Measurements from ENCODE around the gene ZNF580. TPM values are rescaled to one million over a fixed set of nuclear protein-coding genes. Genes with fewer than 3 reads are reported as not detected.

The ZNF580 gene
- total and polyA plus RNA-seq, 12 donors, result 16.5 to 29.9 (median 21.1) TPM

DNA sequence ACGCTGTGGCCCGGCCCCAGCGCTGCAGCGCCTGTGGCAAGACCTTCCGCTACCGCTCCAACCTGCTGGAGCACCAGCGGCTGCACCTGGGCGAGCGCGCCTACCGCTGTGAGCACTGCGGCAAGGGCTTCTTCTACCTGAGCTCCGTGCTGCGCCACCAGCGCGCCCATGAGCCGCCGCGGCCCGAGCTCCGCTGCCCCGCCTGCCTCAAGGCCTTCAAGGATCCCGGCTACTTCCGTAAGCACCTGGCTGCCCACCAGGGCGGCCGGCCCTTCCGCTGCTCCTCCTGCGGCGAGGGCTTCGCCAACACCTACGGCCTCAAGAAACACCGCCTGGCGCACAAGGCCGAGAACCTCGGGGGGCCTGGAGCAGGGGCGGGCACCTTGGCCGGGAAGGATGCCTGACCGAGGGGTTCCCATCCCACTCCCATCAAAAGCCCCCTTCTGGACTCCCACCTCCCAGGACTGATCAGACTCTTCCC lies 24.4 kb upstream of the ZNF580 start:
- Histone ChIP-seq H3K4me1 (peaks cover 8 to 44% (median 13%) of the 10 kb centered on the region in 9 donors), H3K36me3 (peaks cover 6 to 58% (median 27%) of the 10 kb centered on the region in 9 donors), H3K27ac (no peak overlapping the region), H3K4me3 (no peak overlapping the region), H3K9me3 (no peaks in the 10 kb centered on the region), H3K27me3 (no peaks in the 10 kb centered on the region)
- TF ChIP-seq, protein P1, sequence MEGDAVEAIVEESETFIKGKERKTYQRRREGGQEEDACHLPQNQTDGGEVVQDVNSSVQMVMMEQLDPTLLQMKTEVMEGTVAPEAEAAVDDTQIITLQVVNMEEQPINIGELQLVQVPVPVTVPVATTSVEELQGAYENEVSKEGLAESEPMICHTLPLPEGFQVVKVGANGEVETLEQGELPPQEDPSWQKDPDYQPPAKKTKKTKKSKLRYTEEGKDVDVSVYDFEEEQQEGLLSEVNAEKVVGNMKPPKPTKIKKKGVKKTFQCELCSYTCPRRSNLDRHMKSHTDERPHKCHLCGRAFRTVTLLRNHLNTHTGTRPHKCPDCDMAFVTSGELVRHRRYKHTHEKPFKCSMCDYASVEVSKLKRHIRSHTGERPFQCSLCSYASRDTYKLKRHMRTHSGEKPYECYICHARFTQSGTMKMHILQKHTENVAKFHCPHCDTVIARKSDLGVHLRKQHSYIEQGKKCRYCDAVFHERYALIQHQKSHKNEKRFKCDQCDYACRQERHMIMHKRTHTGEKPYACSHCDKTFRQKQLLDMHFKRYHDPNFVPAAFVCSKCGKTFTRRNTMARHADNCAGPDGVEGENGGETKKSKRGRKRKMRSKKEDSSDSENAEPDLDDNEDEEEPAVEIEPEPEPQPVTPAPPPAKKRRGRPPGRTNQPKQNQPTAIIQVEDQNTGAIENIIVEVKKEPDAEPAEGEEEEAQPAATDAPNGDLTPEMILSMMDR (IDR thresholded peaks at IDR 0.05), result no peak
- WGBS, 2 donors, result 98% methylated on average over 35 to 38 of the region's 38 CpGs
- intact Hi-C loops (cut with DNase I), result no loop called here
- no peak for DNase-seq
- ATAC-seq, result no peak

DNA sequence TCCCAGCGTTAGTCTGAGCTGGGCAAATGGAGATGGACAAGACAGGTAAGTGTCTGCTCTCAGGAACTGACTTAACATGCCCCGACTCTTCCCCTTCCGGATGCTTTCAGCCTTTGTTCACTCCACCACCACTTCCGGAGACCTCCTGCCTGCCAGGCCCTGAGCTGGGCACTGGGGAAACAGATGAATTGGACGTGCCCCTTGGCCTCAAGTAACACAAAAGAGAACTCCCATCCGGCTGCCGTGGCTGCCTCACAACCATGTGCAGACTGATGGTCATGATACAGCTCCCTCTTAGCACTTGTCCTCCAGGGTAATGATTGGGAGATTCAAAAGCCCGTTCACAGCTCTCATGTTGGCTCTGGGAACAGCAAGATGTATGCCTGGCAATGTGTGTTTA lies 23.4 kb upstream of the ZNF580 start:
- no peaks in the 10 kb centered on the region for H3K27me3 ChIP-seq
- no peak overlapping the region for H3K27ac ChIP-seq
- peaks cover 9 to 67% (median 27%) of the 10 kb centered on the region in 9 donors for H3K36me3 ChIP-seq
- peaks cover 0 to 34% (median 4%) of the 10 kb centered on the region in 9 donors for H3K4me1 ChIP-seq
- TF ChIP-seq, protein P1 (IDR thresholded peaks at IDR 0.05), result no peak
- no peaks in the 10 kb centered on the region for H3K9me3 ChIP-seq
- H3K4me3 ChIP-seq, result no peak overlapping the region
- ATAC-seq, result no peak
- 83 to 87% methylated on average over 8 of the region's 8 CpGs for WGBS, 2 donors
- no peak for DNase-seq
- intact Hi-C loops (cut with DNase I), result no loop called here

DNA sequence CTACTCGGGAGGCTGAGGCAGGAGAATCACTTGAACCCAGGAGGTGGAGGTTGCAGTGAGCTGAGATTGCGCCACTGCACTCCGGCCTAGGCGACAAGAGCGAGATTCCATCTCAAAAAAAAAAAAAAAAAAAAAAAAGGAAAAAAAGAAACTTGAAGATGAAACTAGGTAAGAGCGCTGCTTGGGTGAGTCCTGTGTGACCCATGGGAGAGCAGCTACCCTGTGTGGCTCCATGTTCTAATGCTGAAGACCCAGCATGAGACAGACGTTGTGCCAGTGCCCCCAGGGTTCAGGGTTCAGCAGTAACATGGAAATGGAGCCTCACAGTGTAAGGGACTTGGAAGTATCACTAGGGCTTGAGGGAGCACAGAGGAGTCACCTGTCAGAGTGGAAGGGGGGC lies 22.4 kb upstream of the ZNF580 start:
- Histone ChIP-seq H3K9me3 (no peaks in the 10 kb centered on the region), H3K4me3 (no peak overlapping the region), H3K4me1 (peaks cover 0 to 38% (median 5%) of the 10 kb centered on the region in 9 donors), H3K27me3 (no peaks in the 10 kb centered on the region), H3K27ac (peak overlapping the region in 1 of 10 donors; percentile 35), H3K36me3 (peaks cover 9 to 66% (median 27%) of the 10 kb centered on the region in 9 donors)
- intact Hi-C loops (cut with DNase I), result no loop called here
- 86 to 91% methylated on average over 7 of the region's 7 CpGs for WGBS, 2 donors
- ATAC-seq (no peak), DNase-seq (no peak)
- TF ChIP-seq, protein P1 (IDR thresholded peaks at IDR 0.05), result no peak

DNA sequence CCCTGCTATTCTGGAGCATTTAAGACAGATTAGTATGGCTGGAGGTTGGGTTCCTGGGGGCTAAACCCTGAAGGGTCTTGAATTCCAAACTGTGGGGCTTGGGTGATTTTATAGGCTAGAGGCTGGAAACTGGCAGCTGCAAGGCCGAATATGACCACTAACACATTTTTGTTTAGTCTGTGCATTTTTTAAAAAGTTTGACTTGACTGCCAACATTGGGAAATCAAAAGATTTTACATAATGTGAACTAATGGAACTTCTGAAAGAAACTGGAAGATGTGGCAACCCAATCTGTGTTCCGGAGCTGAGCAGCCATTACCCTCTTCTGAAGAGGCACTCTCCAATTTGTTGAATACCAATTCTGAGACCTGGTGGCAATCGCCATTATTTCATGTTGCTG lies 21.5 kb upstream of the ZNF580 start:
- Histone ChIP-seq H3K9me3 (no peaks in the 10 kb centered on the region), H3K4me1 (peaks cover 0 to 44% (median 10%) of the 10 kb centered on the region in 9 donors), H3K36me3 (peaks cover 9 to 57% (median 27%) of the 10 kb centered on the region in 9 donors), H3K27ac (no peak overlapping the region), H3K4me3 (no peak overlapping the region), H3K27me3 (no peaks in the 10 kb centered on the region)
- 86 to 90% methylated on average over 3 of the region's 3 CpGs for WGBS, 2 donors
- ATAC-seq, result no peak
- no peak for DNase-seq
- intact Hi-C loops (cut with DNase I), result no loop called here
- TF ChIP-seq, protein P1 (IDR thresholded peaks at IDR 0.05), result no peak

Measured in heart right ventricle (tissue), 16 donors.